Skin of body (tissue), 2 donors: ENCODE measurements around the gene PMVK. TPM values are rescaled to one million over a fixed set of nuclear protein-coding genes. Genes with fewer than 3 reads are reported as not detected.
"Not testable (repeated sequence)": the region's sequence is repeated elsewhere in the genome, so short reads cannot be mapped to it uniquely, and the experiment has no call there.

Source experiments
- DNase-seq: peaks from one replicate; lab custom pipeline; 2025; lab: John Stamatoyannopoulos, UW
- total RNA-seq: library from RNA; depleted of rRNA; stranded (reverse); fragments of >200 nt; gene quantifications from one replicate; pipeline ENCODE4 v1.2.3, GENCODE V29; 2014

Gene PMVK
- 18.9 TPM for total RNA-seq

DNA sequence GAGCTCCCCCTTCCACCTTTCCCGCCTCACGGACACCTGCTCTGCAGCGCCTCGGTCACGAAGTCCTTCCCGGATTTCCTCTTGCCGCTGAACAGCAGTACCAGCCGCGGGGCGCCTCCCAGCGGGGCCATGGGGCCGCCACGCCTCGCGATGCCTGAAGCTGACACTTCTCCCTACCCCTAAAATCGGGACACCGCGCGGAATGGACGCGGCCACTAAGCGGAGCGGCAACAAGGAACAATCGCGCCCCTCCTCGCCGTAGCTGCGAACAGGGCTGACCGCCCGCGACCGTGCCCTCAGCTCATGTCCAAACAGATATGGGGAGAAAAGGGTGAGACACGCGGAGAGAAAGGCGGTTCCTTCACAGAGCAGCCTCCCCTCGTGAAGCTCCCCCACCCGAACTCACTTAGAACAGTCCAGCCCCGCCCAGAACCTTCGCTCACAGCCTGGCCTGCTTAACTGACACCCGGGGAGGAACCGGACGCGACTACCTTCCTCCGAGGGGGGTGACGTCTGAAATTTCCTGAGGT lies at the start of gene PMVK:
PMVK (minus strand) TSS at position 165 of the 530 bp plus-strand sequence; CDS start at position 131, 34 bp downstream.
- peak; percentile 99 for DNase-seq

DNA sequence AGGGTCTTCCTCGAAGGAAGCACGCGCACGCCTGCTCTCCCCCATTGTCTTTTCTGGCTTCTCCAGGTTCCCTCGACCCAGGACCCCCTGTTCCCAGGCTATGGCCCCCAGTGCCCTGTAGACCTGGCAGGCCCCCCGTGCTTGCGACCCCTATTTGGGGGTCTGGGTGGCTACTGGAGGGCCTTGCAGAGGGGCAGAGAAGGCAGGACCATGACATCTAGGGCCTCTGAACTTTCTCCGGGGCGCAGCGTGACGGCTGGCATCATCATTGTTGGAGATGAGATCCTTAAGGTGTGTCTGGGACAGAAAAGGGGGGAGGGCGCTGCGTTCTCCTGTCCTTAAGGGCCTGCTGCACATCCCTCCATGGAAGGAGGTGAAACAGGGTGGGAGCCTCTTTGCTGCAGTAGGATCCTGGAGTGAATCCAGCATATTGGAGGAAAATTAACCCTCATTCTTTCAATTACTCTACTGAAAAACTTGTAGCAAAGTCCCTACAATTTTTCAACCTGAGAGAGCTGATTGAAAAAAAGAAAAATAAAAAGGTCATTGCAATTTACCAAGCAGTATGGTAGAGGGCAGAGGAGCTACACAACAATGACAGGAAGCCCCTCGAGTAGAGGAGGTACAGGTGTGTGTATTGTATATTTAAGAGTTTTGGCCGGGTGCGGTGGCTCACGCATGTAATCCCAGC lies 47.4 kb upstream of the PMVK start:
- DNase-seq: no peak

DNA sequence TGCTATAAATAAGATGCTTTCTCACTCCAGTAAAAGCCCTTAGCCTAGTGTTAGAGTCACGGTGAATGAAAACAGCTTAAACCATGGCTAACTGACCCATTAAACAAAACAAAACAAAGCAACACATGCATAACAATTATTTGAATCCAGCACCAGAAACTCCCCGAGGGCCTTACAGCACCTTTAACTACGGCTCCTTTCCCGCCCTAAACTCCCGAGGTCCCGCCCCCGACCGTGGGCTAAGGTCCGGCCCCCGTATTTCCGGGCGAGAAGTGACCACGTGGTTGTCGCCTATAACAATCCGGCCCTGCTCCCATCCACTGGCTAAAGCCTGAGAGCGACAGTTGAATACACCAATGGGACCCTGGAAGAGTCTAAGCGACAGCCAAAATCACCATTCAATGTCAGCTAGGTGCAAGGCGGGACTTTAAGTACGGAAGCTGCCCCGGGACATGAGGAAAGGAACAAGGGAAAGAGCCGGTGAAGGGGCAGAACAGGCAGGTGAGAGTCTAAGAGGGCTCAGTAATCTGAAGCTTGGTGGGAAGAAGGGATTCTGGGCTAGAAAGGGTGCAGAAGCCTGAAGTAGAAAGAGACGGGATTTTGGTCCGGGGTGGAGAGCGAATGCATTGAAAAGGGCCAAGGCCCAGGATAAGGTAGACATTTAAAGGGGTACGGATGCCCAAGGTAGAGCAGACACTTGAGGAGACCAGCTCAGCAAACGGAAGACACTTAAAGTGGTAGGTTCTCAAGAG lies 46.6 kb upstream of the PMVK start, which contains the start of gene FLAD1:
FLAD1 (plus strand) TSS at position 448 of the 752 bp plus-strand sequence. CDS start 351 bp downstream, outside the sequence.
- peak; percentile 100 for DNase-seq

DNA sequence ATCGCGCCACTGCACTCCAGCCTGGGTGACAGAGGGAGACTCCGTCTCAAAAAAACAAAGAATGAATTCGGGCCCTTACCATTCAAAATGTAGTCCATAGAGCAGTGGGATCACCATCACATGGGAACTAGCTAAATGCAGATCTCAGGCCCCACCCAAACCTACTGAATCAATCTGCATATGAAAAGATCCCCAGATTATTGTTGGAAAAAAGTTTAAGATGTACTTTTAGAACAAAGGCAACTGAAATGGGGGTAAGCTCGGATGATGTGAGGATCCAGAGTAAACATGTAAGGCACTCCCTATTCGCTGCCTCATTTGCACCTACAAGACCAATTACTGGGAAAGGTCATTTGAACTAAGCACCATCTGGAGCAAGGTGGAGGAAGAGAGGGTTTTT lies 45.8 kb upstream of the PMVK start:
- DNase-seq: no peak

DNA sequence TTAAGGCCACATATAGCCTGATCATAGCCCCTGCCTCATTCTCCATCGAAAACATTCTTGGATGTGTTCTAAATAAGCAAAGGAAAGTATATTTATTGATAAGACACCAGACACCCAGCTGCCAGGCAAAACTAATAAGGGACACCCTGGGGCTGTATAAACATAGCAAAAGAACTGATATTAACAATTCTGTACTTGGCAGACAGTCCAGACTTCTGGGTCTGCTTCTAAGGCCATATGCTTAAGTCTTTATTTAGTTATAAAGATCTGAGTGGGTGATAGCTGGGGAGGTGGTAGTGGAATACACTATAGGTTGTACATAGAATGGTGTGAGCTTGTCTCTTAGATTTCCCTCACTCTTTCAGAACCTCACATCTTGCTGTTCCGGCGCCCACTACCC lies 41.8 kb upstream of the PMVK start:
- no peak for DNase-seq

DNA sequence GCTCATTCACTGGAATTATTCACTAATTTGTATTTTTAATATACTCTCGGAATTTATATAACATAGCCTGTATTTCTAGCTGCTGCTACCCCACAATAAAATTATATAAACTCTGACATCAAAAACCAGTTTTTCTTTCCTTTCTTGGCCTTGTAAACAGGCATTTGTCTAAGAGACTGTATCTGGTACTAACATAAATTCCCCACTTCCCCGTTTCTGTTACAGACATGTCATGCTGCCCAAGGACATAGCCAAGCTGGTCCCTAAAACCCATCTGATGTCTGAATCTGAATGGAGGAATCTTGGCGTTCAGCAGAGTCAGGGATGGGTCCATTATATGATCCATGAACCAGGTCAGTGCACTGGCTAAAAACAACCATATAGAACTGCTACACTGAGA lies 41.2 kb upstream of the PMVK start:
- DNase-seq: not testable (repeated sequence)

DNA sequence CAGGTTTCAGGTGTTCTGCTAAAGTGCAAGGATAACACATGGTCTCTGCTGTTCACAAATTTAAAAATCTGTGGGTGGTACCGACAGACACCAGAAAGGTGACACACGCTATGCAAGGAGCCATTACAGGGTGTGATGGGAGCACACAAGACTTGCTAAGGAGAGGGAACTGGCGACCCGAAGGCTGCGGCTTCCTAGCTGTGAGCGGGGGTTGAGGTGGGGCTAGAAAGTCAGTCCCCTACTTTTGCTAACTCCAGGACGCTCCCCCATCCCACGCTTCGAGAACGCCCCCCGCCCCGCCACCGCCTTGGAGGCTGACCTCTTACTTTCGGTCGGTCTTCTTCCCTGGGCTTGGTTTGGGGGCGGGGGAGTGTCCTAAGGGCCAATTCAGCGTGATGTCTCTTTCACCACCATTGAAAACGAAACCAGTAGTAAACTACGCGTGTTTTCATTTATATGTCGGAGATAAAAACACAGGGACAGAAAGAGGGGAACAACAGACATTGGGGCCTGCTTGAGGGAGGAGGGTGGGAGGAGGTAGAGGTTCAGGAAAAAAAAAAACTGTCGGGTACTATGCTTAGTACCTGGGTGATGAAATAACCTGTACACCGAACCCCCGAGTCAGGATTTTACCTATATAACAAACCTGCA lies 39.0 kb upstream of the PMVK start:
- peak; percentile 29 for DNase-seq

DNA sequence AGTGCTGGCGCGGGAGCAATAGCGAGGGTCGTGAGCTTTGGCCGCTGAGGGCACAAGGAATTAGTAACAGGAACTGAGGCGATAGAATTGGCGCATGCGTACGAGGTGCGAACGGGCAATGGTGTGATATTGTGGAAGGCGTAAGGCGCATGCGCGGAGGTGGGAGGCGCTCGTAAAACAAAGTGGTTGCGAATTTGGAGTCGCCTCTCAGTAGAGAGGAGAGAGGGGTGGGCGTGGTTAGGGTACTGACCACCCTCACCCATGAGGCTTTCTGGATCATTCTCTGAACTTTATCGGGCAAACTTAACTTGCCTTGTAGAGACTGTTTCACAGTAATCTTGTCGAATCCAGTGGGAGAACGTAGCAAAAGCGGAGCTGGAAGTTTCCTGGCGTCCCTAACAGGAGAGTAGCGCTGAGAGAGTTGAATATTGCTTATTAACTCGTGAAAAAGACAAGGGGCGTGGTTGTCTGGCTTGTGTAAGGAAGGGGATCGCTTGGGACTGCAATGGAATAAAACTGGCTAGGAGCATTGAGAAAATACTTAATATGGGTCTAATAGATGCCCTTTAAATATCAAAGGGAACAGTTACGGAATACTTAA lies 38.4 kb upstream of the PMVK start:
- DNase-seq: peak; percentile 98

DNA sequence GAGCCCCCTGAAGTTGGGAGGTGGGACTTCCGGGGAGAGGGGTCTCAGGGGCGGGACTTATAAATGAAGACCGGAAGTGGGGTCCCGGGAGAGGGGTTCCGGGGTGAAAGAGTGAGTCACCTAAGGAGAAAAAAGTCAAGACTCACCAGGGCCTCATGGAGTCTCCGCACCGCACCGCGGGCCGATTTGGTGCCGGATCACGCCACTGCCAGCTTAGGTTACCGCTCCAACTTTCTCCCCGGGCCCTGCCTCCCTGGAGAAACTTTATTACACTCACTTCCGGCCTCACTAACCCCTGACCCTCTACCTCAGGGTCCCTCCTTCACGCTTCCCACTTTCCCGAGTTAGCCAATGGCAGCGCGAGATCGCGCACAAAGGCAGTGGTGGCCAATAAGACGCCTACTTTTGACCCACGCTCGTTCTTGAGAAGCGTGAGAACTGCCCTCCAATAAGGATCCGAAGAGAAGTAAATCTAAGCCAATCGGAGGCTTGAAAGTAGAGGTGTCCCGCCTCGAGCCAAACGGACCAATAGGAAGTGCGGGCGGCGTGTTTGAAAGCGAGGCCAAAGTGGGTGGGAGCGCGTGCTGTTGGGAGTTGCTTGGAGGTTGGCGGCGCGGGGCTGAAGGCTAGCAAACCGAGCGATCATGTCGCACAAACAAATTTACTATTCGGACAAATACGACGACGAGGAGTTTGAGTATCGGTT lies 37.7 kb upstream of the PMVK start, which contains the start of gene CKS1B:
CKS1B (plus strand) TSS at position 580 of the 706 bp plus-strand sequence; CDS start at position 645, 65 bp downstream.
- peak; percentile 100 for DNase-seq

DNA sequence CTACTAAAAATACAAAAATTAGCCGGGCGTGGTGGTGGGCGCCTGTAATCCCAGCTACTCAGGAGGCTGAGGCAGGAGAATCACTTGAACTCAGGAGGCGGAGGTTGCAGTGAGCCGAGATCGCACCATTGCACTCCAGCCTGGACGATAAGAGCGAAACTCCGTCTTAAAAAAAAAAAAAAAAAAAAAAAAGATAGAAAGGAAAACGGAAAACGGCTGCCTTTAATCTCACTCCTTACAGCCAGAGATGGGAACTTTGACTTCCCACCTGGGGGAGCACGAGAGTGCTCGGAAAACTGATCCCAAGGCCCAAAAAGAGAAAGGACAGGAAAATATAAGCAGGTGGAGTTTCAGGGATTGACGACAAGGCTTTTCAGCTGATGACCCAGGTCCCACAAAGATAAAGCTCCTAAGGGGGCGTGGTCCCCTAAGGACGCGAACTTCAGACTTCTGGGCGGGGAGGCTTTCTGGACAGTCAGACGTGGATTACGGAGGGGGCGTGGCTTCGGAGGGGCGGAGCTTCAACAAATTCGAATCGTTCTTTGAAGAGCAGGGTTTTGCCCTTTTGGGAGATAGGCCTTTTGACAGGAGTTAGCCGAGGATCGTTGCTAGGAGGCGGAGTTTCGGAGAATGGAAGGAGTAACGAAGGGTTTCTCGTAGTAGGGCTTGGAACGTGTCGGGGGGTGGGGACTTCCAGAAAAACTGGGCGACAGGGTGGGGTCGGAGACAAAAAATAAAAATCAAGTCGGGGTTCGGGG lies 37.0 kb upstream of the PMVK start:
- peak; percentile 94 for DNase-seq

DNA sequence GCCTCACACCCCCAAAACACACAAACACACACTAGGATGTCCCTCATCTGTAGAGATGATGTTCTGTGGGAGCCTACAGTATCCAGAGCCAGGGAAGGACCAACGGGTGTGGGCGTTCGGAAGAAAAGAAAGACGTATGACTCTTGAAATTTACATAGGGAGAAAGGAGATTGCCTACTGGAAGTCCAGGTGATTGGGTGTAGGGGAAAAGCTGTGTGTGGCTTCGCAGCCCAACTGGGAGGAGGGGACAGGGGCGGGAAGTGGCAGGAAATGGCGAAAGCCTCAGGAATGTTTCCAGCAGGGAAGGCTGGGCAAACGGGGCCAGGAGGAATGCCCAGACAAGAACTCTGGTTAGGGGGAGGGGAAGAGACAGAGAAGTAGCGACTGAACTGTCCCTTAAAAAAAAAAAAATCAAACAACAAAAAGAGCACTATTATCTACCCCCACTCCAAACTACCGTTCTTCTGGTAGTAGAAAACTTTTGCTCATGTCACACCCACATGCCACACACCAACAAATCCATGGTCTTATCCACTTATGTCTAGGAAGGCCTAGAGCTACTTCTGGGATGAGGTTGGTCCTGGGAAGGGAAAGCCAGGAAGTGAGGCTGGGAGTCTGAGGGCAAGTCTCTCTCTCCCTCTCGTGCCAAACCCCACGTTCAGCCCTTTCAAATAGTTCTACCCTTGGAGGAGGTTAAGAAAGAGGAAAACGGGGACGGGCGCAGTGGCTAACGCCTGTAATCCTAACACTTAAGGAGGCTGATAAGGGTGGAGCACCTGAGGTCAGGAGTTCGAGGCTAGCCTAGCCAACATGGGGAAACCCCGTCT lies 36.2 kb upstream of the PMVK start:
- DNase-seq: peak; percentile 20

DNA sequence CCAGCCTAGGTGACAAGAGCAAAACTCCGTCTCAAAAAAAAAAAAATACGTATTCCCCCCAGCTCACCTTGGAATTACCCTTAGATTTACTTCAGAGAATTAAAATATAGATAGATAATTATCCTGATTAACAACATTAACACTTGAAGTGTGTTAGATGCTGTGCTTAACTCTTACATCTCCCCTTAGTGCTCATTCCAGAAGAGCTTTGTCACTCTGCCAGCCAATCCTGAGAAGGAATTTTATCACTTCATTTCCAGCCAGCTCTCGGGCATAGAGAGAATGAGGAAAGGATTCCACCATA lies 35.6 kb upstream of the PMVK start:
- no peak for DNase-seq

DNA sequence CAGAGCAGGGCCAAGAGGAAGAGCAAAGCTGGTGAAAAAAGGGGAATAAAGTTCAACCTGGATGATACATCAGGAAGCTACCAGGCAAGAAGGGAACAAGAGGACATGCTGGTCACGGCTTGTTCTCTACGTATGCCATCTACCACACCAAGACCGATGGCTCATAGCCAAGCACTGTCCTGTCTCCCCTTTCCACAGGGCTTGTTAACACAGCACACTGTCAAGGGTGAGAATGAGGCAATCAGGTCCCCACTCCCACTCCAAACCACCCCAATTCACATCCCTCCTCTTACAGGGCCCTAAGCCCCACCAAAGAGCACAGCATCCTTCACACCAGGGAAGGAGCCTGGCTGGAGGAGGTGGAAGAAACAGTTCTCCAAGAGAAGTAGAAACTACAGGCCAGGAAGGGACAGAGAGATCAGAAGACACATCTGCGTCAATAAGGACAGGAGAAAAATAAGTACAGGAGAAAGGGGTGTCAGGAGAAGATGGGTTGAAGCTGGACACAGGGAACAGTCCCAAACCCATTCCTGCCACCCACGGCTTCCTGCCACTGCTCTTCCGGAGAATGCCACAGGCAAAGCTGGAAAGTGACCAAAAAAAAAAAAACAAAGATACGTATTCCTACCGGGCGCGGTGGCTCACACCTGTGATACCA lies 35.0 kb upstream of the PMVK start:
- DNase-seq: no peak

DNA sequence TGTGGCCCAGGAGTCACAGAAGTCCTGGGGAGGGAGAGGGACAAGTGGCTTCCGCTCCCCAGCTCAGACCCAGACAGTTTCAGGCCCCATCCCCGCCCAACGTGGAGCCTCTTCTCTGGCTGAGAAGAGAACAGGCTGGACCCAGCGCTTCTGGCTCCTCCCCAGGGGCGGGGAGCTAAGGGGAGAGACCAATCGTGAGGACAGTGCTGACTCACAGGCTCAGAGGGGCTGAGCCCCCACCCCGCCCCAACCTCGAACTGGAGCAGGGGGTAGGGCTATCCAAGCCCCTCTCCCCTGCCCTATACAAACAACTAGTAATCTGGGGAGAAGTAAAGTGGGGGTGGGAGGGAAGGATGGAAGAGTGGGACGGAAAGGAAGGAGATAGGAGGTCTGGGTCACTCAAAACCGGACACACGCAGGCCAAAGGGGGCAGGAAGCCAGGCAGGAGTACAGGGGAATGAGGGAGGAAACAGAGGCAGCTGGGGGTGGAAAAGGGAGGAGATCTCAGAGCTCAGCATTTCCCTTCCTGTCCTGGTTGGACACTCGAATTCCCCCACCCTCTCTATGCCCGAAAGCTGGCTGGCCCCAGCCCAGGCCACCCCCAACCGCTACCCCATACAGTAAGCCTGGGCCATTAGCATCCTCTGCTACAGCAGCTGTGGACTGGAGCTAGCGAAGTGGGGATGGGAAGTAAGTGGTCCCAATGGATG lies 34.3 kb upstream of the PMVK start, which contains the start of gene SHC1:
SHC1 (minus strand) TSS at position 117 of the 710 bp plus-strand sequence. CDS start 221 bp downstream, outside the sequence.
- DNase-seq: peak; percentile 95

DNA sequence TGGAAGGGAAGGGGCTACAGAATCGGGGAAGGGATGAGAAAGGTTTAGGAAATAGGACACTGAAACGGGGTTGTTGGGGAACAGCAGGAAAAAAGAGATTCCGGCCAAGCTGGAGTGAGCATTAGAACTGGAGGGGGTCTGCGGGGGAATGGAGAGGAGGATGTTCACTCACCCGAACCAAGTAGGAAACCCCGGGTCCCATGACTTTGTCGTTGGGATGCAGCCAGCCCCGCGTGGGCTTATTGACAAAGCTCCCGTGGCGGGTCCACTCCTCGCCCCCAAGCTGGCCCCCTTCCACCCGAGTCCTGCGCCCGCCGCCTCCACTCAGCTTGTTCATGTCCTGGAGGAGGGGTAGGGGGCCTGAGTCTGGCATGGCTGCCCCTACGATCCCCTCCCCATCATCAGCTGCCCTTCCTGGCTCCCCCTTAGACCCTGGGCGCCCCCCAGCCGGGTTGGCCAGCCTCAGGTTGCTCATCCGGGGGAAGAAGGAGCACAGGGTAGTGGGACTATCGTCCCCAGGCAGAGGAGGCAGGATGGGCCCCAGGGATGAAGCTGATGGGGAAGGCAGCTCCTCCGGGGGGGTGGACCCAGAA lies 33.4 kb upstream of the PMVK start:
- no peak for DNase-seq

DNA sequence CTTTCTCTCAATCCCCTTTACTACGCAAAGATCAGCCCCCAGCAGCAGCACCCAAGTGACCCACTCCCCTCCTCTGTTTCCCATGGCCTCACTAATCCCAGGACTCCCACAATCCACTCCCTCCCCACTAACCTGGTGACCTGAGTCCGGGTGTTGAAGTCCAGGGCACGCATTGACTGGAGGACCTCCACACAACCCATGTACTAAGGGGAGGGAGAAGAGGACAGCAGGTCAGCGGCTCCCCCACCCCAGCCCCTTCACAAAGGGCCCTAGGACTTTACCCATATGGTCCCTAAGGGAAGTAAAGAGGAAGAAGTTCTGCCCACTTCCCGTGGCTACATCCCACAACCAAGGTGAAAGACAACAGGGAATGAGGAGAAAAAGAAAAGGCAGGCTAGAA lies 32.7 kb upstream of the PMVK start:
- no peak for DNase-seq

DNA sequence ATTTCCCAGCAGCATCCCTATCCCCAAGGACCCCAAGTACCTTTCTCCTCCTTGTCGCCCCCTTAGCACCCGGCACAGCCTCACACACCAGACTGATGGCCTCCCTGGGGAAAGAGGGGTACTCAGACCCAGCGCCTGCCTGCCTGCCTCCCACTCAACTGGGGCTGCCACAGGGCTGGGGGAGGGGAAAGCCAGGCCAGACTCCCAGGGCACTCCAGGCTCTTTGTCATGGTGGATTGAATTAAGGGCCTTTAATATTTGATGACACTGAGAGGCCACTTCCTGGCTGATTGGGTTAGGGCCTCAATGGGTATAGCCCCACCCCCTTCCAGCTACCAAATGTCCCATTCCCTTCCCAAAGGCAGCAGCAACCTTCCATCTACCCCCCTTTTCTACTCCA lies 32.2 kb upstream of the PMVK start:
- DNase-seq: no peak
